GM12891 (cell line): Measurements from ENCODE around the gene TESK1.

Experiments
- PAX5 ChIP-seq: IDR thresholded peaks from 2 replicates; pipeline ENCODE4 v1.6.1; 2011; ENCODE audit warnings: low read length, moderate library complexity, mild to moderate bottlenecking; ENCODE audit not compliant: insufficient read depth, severe bottlenecking
- POLR2A ChIP-seq: IDR thresholded peaks from 2 replicates; pipeline ENCODE4 v1.6.1; 2011; ENCODE audit warnings: low read depth, low read length, control low read depth
- POLR2AphosphoS5 ChIP-seq: IDR thresholded peaks from 2 replicates; pipeline ENCODE4 v1.6.1; 2011; ENCODE audit warnings: low read depth, low read length, control low read depth

DNA sequence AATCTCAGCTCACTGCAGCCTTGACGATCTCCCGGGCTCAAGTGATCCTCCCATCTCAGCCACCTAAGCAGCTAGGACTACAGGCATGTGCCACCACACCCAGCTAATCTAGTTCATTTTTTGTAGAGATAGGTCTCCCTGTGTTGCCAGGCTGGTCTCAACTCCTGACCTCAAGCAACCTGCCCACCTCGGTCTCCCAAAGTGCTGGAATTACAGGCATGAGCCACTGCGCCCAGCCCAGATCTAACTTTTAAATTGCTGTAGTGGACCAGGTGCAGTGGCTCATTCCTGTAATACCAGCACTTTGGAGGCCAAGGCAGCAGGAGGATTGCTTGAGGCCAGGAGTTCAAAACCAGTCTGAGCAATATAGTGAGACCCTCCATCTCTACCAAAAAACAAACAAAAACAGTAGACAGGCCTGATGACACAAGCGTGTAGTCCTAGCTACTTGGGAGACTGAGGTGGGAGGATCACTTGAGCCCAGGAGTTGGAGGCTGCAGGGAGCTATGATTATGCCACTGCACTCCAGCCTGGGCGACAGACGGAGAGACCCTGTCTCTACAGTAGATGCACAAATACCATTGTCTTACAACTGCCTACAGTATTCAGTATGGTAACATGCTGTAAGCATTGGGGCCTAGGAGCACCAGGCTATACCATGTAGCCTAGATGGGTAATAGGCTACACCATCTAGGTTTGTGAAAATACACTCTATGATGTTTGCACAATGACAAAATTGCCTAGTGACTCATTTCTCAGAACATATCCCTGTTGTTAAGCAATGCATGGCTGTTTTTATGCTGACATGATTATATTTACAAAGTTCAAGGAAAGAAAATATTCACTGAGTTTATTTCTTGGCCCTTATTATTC is 47.1 kb downstream of the TESK1 start:
- no peak for TF ChIP-seq POLR2AphosphoS5
- TF ChIP-seq PAX5, result no peak
- TF ChIP-seq POLR2A, result no peak
